Naive thymus-derived CD8-positive, alpha-beta T cell (primary cell): Measurements from ENCODE around the gene LYST. TPM values are rescaled to one million over a fixed set of nuclear protein-coding genes. Genes with fewer than 3 reads are reported as not detected.
A peak's percentile ranks its signal among the peaks of the same experiment; 100 is the strongest.

ENCODE experiments used
- ATAC-seq, 2 donors: fragments of 150-1000 bp; cut with Tn5 transposase in 1 of 2; sonication (Bioruptor Pico), chemical (Tn5 transposase) in 1 of 2; 1 replicate in 1 of 2; 2 replicates in 1 of 2; pipeline ENCODE4 v1.10.0; 2021; ENCODE audit warnings: mild to moderate bottlenecking in 2 of 2, moderate library complexity in 2 of 2
- POLR2A ChIA-PET: fragments of 350-600 bp; sonication (Branson Sonifier 250); formaldehyde crosslinking; loops from one replicate; lab custom pipeline; 2021; ENCODE audit warnings: antibody characterized with exemption; lab: Charles Lee
- DNase-seq, 10 donors: peaks; one replicate each; pipeline versions ENCODE4 v3.0.0 to v3.0.0-alpha.2; 2020 to 2022
- H3K27ac Mint-ChIP-seq, 10 donors: one replicate each; pipeline ENCODE4 v1.8.0; 2020 to 2022; ENCODE audit warnings: mild to moderate bottlenecking in 10 of 10, mixed read lengths in 10 of 10, moderate library complexity in 4 of 10, inconsistent platforms in 1 of 10
- H3K27me3 Mint-ChIP-seq, 5 donors: one replicate each; pipeline ENCODE4 v1.8.0; 2021 to 2022; ENCODE audit warnings: mixed read lengths in 5 of 5
- H3K36me3 Mint-ChIP-seq, 3 donors: one replicate each; pipeline ENCODE4 v1.8.0; 2020 to 2022; ENCODE audit warnings: mixed read lengths in 3 of 3, mild to moderate bottlenecking in 2 of 3, inconsistent platforms in 1 of 3
- H3K4me1 Mint-ChIP-seq, 4 donors: one replicate each; pipeline ENCODE4 v1.8.0; 2021 to 2022; ENCODE audit warnings: mixed read lengths in 4 of 4
- H3K4me3 Mint-ChIP-seq, 10 donors: one replicate each; pipeline ENCODE4 v1.8.0; 2020 to 2022; ENCODE audit warnings: mild to moderate bottlenecking in 10 of 10, mixed read lengths in 10 of 10, moderate library complexity in 6 of 10, inconsistent platforms in 1 of 10
- H3K9me3 Mint-ChIP-seq, 9 donors: one replicate each; pipeline ENCODE4 v1.8.0; 2020 to 2022; ENCODE audit warnings: mixed read lengths in 9 of 9, mild to moderate bottlenecking in 3 of 9, inconsistent platforms in 1 of 9, moderate library complexity in 1 of 9
- polyA plus RNA-seq, 3 donors: library from polyadenylated mRNA; unstranded; fragments of 300-500 nt; fragmentation: Illumina TruSeq; gene quantifications; one replicate each; pipeline ENCODE4 v1.2.3, GENCODE V29; 2021
- total RNA-seq, 8 experiments: library from RNA in 2 of 8; stranded (reverse) in 2 of 8; gene quantifications; one replicate each; pipeline ENCODE4 v1.2.3 and lab custom pipeline; 2021 to 2026

LYST gene
- total and polyA plus RNA-seq, 5 experiments from 2014 or later, result 6.4 to 27.2 (median 10.9) TPM

DNA sequence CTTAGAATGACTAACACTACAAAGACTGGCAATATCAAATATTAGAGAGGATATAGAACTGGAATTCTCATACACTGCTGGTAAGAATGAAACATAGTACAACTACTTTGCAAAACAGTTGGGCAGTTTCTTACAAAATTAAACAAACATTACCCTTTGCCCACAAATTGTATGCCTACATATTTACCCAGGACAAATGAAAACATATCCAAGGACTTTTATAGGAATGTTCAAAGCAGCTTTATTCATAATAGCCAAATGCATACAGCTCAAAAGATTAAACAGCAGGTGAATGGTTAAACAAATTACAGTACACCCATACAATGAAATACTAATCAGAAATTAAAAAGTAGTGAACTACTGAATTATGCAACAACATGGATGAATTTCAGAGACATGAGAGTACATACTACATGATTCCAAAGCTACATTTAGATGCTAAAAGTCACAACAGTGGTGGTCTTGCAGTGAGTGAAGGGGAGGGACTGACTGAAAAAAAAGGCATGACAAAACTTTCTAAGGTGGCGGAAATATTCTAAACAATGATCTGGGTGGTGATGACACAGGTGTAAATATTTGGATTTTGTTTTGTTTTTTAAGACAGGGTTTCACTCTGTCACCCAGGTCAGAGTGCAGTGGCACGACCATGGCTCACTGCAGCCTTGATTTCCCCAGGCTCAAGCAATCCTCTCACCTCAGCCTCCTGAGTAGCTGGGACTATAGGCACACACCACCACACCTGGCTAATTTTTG lies 40.4 kb downstream of the LYST start:
- ATAC-seq (no peak), DNase-seq (no peak)
- Mint-ChIP-seq H3K4me1 (peaks cover 0 to 17% (median 12%) of the 10 kb centered on the region in 4 donors), H3K27me3 (no peaks in the 10 kb centered on the region), H3K4me3 (no peak overlapping the region), H3K36me3 (peaks cover 0 to 44% (median 12%) of the 10 kb centered on the region in 3 donors), H3K9me3 (no peaks in the 10 kb centered on the region), H3K27ac (peak overlapping the region in 1 of 10 donors; percentile 35)
- POLR2A ChIA-PET, result no interaction called here

- H3K9me3 Mint-ChIP-seq, result no peaks in the 10 kb centered on the region
- POLR2A ChIA-PET, result no interaction called here
- H3K4me1 Mint-ChIP-seq, result peaks cover 0 to 17% (median 10%) of the 10 kb centered on the region in 4 donors
- H3K27ac Mint-ChIP-seq, result no peak overlapping the region
- H3K27me3 Mint-ChIP-seq, result no peaks in the 10 kb centered on the region
- H3K36me3 Mint-ChIP-seq, result peaks cover 0 to 37% (median 12%) of the 10 kb centered on the region in 3 donors
- ATAC-seq (no peak), DNase-seq (no peak)
- H3K4me3 Mint-ChIP-seq, result no peak overlapping the region
Measured at GRCh38 chr1:235825229-235825628, 41.5 kb downstream of the LYST start.

- H3K4me3 Mint-ChIP-seq, result no peak overlapping the region
- no peak overlapping the region for H3K27ac Mint-ChIP-seq
- ATAC-seq, result no peak
- no peaks in the 10 kb centered on the region for H3K9me3 Mint-ChIP-seq
- H3K36me3 Mint-ChIP-seq, result peaks cover 0 to 30% (median 12%) of the 10 kb centered on the region in 3 donors
- POLR2A ChIA-PET, result no interaction called here
- peaks cover 2 to 21% (median 14%) of the 10 kb centered on the region in 4 donors for H3K4me1 Mint-ChIP-seq
- DNase-seq, result no peak
- no peaks in the 10 kb centered on the region for H3K27me3 Mint-ChIP-seq
Measured at GRCh38 chr1:235823684-235824083, 43.0 kb downstream of the LYST start.

- DNase-seq (no peak), ATAC-seq (no peak)
- Mint-ChIP-seq H3K4me3 (no peak overlapping the region), H3K4me1 (peaks cover 2 to 22% (median 14%) of the 10 kb centered on the region in 4 donors), H3K9me3 (no peaks in the 10 kb centered on the region), H3K27me3 (no peaks in the 10 kb centered on the region), H3K27ac (peak overlapping the region in 2 of 10 donors; percentile 15 to 49), H3K36me3 (peaks cover 0 to 21% (median 10%) of the 10 kb centered on the region in 3 donors)
- POLR2A ChIA-PET, result no interaction called here
Measured at GRCh38 chr1:235822685-235823084, 44.0 kb downstream of the LYST start.

DNA sequence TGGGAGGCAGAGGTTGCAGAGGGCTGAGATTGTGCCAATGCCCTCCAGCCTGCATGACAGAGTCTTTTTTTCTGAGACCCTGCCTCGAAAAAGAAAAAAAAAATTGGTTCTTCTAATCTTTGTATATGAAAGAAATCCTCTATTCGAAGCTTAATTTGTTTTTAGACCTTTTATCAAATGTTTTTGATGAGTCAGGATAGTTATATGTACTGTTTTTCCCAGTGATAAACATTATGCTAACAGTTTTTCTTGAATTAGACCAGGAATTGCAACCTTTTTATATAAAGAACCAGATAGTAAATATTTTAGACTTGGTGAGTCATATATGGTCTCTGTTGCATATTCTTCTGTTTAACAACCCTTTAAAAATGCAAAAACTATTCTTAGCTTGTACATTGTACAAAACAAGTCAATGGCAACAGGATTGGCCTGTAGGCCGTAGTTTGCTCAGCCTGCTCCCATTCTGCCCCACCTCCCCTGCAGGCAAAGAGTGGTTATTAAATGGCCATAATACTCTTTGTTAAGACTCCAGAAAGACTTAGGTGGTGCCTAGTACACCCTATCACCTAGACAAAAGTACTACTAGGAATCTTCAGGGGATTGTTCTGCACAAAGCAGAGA lies 45.2 kb downstream of the LYST start:
- Mint-ChIP-seq H3K27me3 (no peaks in the 10 kb centered on the region), H3K27ac (no peak overlapping the region), H3K9me3 (no peaks in the 10 kb centered on the region), H3K4me3 (no peak overlapping the region), H3K4me1 (peaks cover 4 to 20% (median 17%) of the 10 kb centered on the region in 4 donors), H3K36me3 (peaks cover 0 to 18% (median 10%) of the 10 kb centered on the region in 3 donors)
- no peak for ATAC-seq
- POLR2A ChIA-PET, result no interaction called here
- no peak for DNase-seq

- Mint-ChIP-seq H3K36me3 (peaks cover 0 to 10% (median 7%) of the 10 kb centered on the region in 3 donors), H3K4me1 (peaks cover 4 to 20% (median 17%) of the 10 kb centered on the region in 4 donors)
Measured at GRCh38 chr1:235820061-235820460, 46.6 kb downstream of the LYST start.

GRCh38 chr1:235818632-235819136 lies 48.0 kb downstream of the LYST start:
- ATAC-seq, result no peak
- H3K36me3 Mint-ChIP-seq, result peaks cover 0 to 6% (median 3%) of the 10 kb centered on the region in 3 donors
- no peak overlapping the region for H3K4me3 Mint-ChIP-seq
- peak overlapping the region in 1 of 10 donors; percentile 32 for H3K27ac Mint-ChIP-seq
- DNase-seq, result no peak
- H3K9me3 Mint-ChIP-seq, result no peaks in the 10 kb centered on the region
- H3K4me1 Mint-ChIP-seq, result peaks cover 4 to 20% (median 17%) of the 10 kb centered on the region in 4 donors
- H3K27me3 Mint-ChIP-seq, result no peaks in the 10 kb centered on the region
- POLR2A ChIA-PET, result no interaction called here

More at GRCh38 chr1:235820061-235820460, 46.6 kb downstream of the LYST start:
- Mint-ChIP-seq H3K4me3 (no peak overlapping the region), H3K27me3 (no peaks in the 10 kb centered on the region), H3K27ac (peak overlapping the region in 1 of 10 donors; percentile 7), H3K9me3 (no peaks in the 10 kb centered on the region)
- no peak for ATAC-seq
- POLR2A ChIA-PET, result interaction anchor here (1.2 kb wide), 1 partner anchor 18 kb away, joined by 3 read pairs; no protein-coding TSS in a partner anchor
- no peak for DNase-seq

- ATAC-seq (no peak), DNase-seq (no peak)
- Mint-ChIP-seq H3K4me3 (no peak overlapping the region), H3K27me3 (no peaks in the 10 kb centered on the region), H3K9me3 (no peaks in the 10 kb centered on the region), H3K36me3 (peaks cover 0 to 2% (median 2%) of the 10 kb centered on the region in 3 donors), H3K27ac (peak overlapping the region in 1 of 10 donors; percentile 1), H3K4me1 (peaks cover 4 to 13% (median 9%) of the 10 kb centered on the region in 4 donors)
- POLR2A ChIA-PET, result no interaction called here
Measured at GRCh38 chr1:235817101-235817728, 49.5 kb downstream of the LYST start.

DNA sequence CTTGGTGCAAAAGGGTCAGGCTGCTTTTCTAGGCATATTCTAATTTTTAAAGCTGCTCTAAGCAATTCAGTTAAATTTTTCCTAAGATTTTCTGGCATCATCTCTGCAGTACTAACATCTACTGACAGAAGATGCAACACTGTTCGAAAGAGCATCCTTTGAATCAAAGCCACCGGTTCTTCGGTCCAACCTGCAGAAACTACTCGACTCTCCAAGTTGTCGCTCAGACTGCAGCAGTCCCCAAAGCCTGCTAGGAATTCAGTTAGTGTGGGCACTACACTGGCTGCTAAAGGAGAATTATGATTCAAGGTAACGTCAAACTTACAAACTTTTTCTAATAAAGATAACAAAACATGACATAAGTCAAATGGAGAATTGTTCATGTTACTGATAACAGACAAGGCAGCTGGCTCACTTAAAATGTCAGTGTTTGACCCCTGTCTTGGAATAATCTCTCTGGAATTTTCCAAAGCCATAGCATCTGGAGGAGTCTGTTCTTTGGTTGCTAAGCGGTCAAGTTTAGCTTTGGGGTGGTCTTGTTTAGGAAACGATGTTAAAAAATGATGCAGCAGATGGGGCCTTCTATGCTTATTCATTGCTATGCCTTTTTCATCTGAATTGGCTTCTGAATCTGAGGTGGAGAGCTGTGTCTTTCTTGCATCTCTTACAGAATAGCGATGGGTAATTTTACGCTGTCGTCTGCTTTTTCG lies 56.9 kb downstream of the LYST start:
- no peak for DNase-seq
- Mint-ChIP-seq H3K27ac (no peak overlapping the region), H3K4me1 (peaks cover 0 to 1% (median 0%) of the 10 kb centered on the region in 4 donors), H3K9me3 (no peaks in the 10 kb centered on the region), H3K36me3 (peaks cover 0 to 45% (median 13%) of the 10 kb centered on the region in 3 donors), H3K4me3 (no peak overlapping the region), H3K27me3 (no peaks in the 10 kb centered on the region)
- POLR2A ChIA-PET, result no interaction called here
- no peak for ATAC-seq

DNA sequence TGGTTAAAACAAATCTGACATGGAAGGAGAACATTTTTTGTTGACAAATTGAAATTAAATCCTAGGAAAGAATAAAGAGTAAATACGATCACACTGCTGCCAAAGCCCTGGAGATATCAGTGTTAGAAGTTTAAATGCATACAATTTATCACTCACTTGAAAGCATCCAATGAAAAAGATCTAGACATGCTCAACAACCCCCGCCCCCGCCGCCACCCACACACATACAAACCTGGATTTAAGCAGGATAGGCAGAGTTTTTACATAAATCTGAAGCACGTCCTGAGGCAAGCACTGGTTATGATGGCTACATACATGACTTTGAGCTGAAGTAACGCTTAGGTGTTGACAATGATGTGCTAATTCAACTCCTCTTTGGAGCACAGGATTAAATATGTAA lies 58.5 kb downstream of the LYST start:
- Mint-ChIP-seq H3K36me3 (peaks cover 0 to 50% (median 15%) of the 10 kb centered on the region in 3 donors), H3K4me1 (peaks cover 0 to 1% (median 0%) of the 10 kb centered on the region in 4 donors), H3K27ac (no peak overlapping the region), H3K4me3 (no peak overlapping the region), H3K9me3 (no peaks in the 10 kb centered on the region), H3K27me3 (no peaks in the 10 kb centered on the region)
- no peak for DNase-seq
- POLR2A ChIA-PET, result no interaction called here
- ATAC-seq, result no peak

- Mint-ChIP-seq H3K9me3 (no peaks in the 10 kb centered on the region), H3K27me3 (no peaks in the 10 kb centered on the region), H3K4me1 (no peaks in the 10 kb centered on the region), H3K36me3 (peaks cover 0 to 61% (median 24%) of the 10 kb centered on the region in 3 donors), H3K27ac (no peak overlapping the region), H3K4me3 (no peak overlapping the region)
- ATAC-seq (no peak), DNase-seq (no peak)
- POLR2A ChIA-PET, result no interaction called here
Measured at GRCh38 chr1:235806123-235806522, 60.6 kb downstream of the LYST start.
